OCI-M2 (cell line): ENCODE measurements around the gene RHO.

Source experiments
- DNase-seq: peaks from one replicate; lab custom pipeline; 2025; ENCODE audit not compliant: unreplicated experiment; lab: John Stamatoyannopoulos, UW

The RHO gene

GRCh38 chr3:129519896-129520715, 8.3 kb upstream of the RHO start:
- no peak for DNase-seq

- DNase-seq = no peak
Observed at GRCh38 chr3:129520960-129521359, 7.5 kb upstream of the RHO start.

- DNase-seq = no peak
Observed at GRCh38 chr3:129521611-129522010, 6.8 kb upstream of the RHO start.

- DNase-seq = no peak
Observed at GRCh38 chr3:129522953-129523352, 5.5 kb upstream of the RHO start.

GRCh38 chr3:129524081-129524480, 4.4 kb upstream of the RHO start:
- no peak for DNase-seq

GRCh38 chr3:129525341-129525968, 3.0 kb upstream of the RHO start:
- DNase-seq = no peak

- DNase-seq = no peak
Observed at GRCh38 chr3:129526121-129526900, 2.1 kb upstream of the RHO start.

- DNase-seq = no peak
Observed at GRCh38 chr3:129527262-129527661, 1.2 kb upstream of the RHO start.

GRCh38 chr3:129529436-129530210, 1.2 kb downstream of the RHO start:
- DNase-seq = no peak

GRCh38 chr3:129530251-129530791, 1.9 kb downstream of the RHO start:
- no peak for DNase-seq

GRCh38 chr3:129530821-129531220, 2.4 kb downstream of the RHO start:
- DNase-seq = no peak

GRCh38 chr3:129531699-129532098, 3.3 kb downstream of the RHO start:
- DNase-seq = no peak

GRCh38 chr3:129532261-129532660, 3.8 kb downstream of the RHO start:
- DNase-seq = no peak

- no peak for DNase-seq
Observed at GRCh38 chr3:129533406-129533805, 5.0 kb downstream of the RHO start.

- no peak for DNase-seq
Observed at GRCh38 chr3:129534428-129535027, 6.1 kb downstream of the RHO start.

- DNase-seq = no peak
Observed at GRCh38 chr3:129535075-129535474, 6.6 kb downstream of the RHO start.

- DNase-seq = no peak
Observed at GRCh38 chr3:129536374-129536667, 7.9 kb downstream of the RHO start.

- no peak for DNase-seq
Observed at GRCh38 chr3:129536804-129537203, 8.4 kb downstream of the RHO start.

- DNase-seq = no peak
Observed at GRCh38 chr3:129539206-129539605, 10.8 kb downstream of the RHO start.

GRCh38 chr3:129540776-129541516, 12.5 kb downstream of the RHO start:
- DNase-seq = no peak
